ENCODE data around the gene KDM2B. TPM values are rescaled to one million over a fixed set of nuclear protein-coding genes. Genes with fewer than 3 reads are reported as not detected.

KDM2B gene
- total RNA-seq (10 to 100 TPM; 16.1 to 31.7 (median 18.5) TPM), polyA plus RNA-seq (10 to 100 TPM in 1 of 3 donors, 1 to 10 TPM in 2; 4.8 to 23.2 (median 9.9) TPM)

- intact Hi-C loops (cut with DNase I) = no loop called here
- TF ChIP-seq EP300 (IDR thresholded peaks at IDR 0.05) (no peak), POLR2AphosphoS5 (IDR thresholded peaks at IDR 0.05) (peak in 1 of 4 donors; percentile 43)
- Histone ChIP-seq H3K36me3 (no peaks in the 10 kb centered on the region), H3K9me3 (no peaks in the 10 kb centered on the region), H3K27me3 (no peaks in the 10 kb centered on the region), H3K27ac (peak within 1 kb of the TSS; percentile 85 to 91 (median 86)), H3K4me1 (peaks cover 0 to 55% (median 41%) of the 10 kb centered on the region in 4 donors), H3K4me3 (peak within 1 kb of the TSS; percentile 50 to 76 (median 72))
- 36 to 51% methylated on average over 23 of the region's 23 CpGs for WGBS, 2 donors
- peak; percentile 75 for DNase-seq
Observed at GRCh38 chr12:121580959-121581685, at the start of gene KDM2B. Gene KDM2B, minus strand, starts transcription at chr12:121581023. Its CDS starts 112 bp downstream, at chr12:121580911.

GRCh38 chr12:121628536-121628935 is 47.7 kb upstream of the KDM2B start:
- Histone ChIP-seq H3K27me3 (no peaks in the 10 kb centered on the region), H3K4me3 (peak overlapping the region in 2 of 4 donors; percentile 64 to 70), H3K9me3 (no peaks in the 10 kb centered on the region), H3K36me3 (no peaks in the 10 kb centered on the region), H3K27ac (peak overlapping the region; percentile 89 to 95 (median 92)), H3K4me1 (peaks cover 0 to 63% (median 51%) of the 10 kb centered on the region in 4 donors)
- intact Hi-C loops (cut with DNase I) = loop anchor here (5.0 kb wide), 2 partner anchors 44 to 126 kb away; no protein-coding TSS in a partner anchor
- TF ChIP-seq POLR2A (IDR thresholded peaks at IDR 0.05) (no peak), EP300 (IDR thresholded peaks at IDR 0.05) (no peak), POLR2AphosphoS5 (IDR thresholded peaks at IDR 0.05) (no peak), CTCF (IDR thresholded peaks at IDR 0.05) (no peak)
- no peak for DNase-seq
- 62% methylated on average over 5 of the region's 5 CpGs for WGBS, 2 donors

GRCh38 chr12:121628037-121628436 is 47.2 kb upstream of the KDM2B start:
- H3K4me3 ChIP-seq = peak overlapping the region in 3 of 4 donors; percentile 64 to 71 (median 70)
- WGBS, 2 donors = 11 to 28% methylated on average over 8 of the region's 8 CpGs
- H3K36me3 ChIP-seq = no peaks in the 10 kb centered on the region
- no peak for DNase-seq
- H3K27me3 ChIP-seq = no peaks in the 10 kb centered on the region
- intact Hi-C loops (cut with DNase I) = loop anchor here (5.0 kb wide), 2 partner anchors 44 to 126 kb away; no protein-coding TSS in a partner anchor
- peaks cover 0 to 59% (median 47%) of the 10 kb centered on the region in 4 donors for H3K4me1 ChIP-seq
- peak overlapping the region; percentile 89 to 95 (median 92) for H3K27ac ChIP-seq
- TF ChIP-seq CTCF (IDR thresholded peaks at IDR 0.05) (no peak), EP300 (IDR thresholded peaks at IDR 0.05) (no peak), POLR2A (IDR thresholded peaks at IDR 0.05) (no peak), POLR2AphosphoS5 (IDR thresholded peaks at IDR 0.05) (no peak)
- no peaks in the 10 kb centered on the region for H3K9me3 ChIP-seq

GRCh38 chr12:121626853-121627640 is 46.2 kb upstream of the KDM2B start:
- Histone ChIP-seq H3K36me3 (no peaks in the 10 kb centered on the region), H3K27me3 (no peaks in the 10 kb centered on the region), H3K27ac (peak overlapping the region; percentile 89 to 95 (median 92)), H3K4me1 (peaks cover 0 to 49% (median 37%) of the 10 kb centered on the region in 4 donors), H3K9me3 (no peaks in the 10 kb centered on the region), H3K4me3 (peak overlapping the region; percentile 45 to 71 (median 67))
- peak; percentile 86 for DNase-seq
- intact Hi-C loops (cut with DNase I) = loop anchor here (1.0 to 5.0 kb wide), 5 partner anchors 45 to 125 kb away; no protein-coding TSS in a partner anchor
- WGBS, 2 donors = 0 to 1% methylated on average over 53 of the region's 53 CpGs
- TF ChIP-seq EP300 (IDR thresholded peaks at IDR 0.05) (peak in 1 of 4 donors; percentile 3), POLR2A (IDR thresholded peaks at IDR 0.05) (no peak)

- peak within 1 kb of the TSS; percentile 45 to 71 (median 67) for H3K4me3 ChIP-seq
- peak; percentile 98 for DNase-seq
- TF ChIP-seq CTCF (IDR thresholded peaks at IDR 0.05) = peak in 1 of 4 experiments; percentile 25
- TF ChIP-seq EP300 (IDR thresholded peaks at IDR 0.05) = peak in 1 of 4 donors; percentile 61
- no peak for TF ChIP-seq POLR2A (IDR thresholded peaks at IDR 0.05)
- peak; percentile 62 to 74 (median 72) for TF ChIP-seq POLR2AphosphoS5 (IDR thresholded peaks at IDR 0.05)
- H3K4me1 ChIP-seq = peaks cover 0 to 43% (median 34%) of the 10 kb centered on the region in 4 donors
- no peaks in the 10 kb centered on the region for H3K36me3 ChIP-seq
- WGBS, 2 donors = 1% methylated on average over 92 of the region's 92 CpGs
- peak within 1 kb of the TSS; percentile 89 to 95 (median 92) for H3K27ac ChIP-seq
- H3K27me3 ChIP-seq = no peaks in the 10 kb centered on the region
- H3K9me3 ChIP-seq = no peaks in the 10 kb centered on the region
- intact Hi-C loops (cut with DNase I) = loop anchor here (1.0 to 5.0 kb wide), 5 partner anchors 46 to 124 kb away; no protein-coding TSS in a partner anchor
Observed at GRCh38 chr12:121626087-121626852, 45.4 kb upstream of the KDM2B start, which contains the start of gene ORAI1. Gene ORAI1, plus strand, starts transcription at chr12:121626530.
